Umbilical cord (tissue), 2 donors: ENCODE measurements around the gene FCHO2. TPM values are rescaled to one million over a fixed set of nuclear protein-coding genes. Genes with fewer than 3 reads are reported as not detected.

Source experiments
- DNase-seq: peaks from one replicate; pipeline ENCODE4 v3.0.0-alpha.2; 2015; ENCODE audit warnings: low spot score
- total RNA-seq: library from RNA; depleted of rRNA; stranded (reverse); fragments of >200 nt; gene quantifications from one replicate; pipeline ENCODE4 v1.2.3, GENCODE V29; 2014; ENCODE audit warnings: low replicate concordance; ENCODE audit not compliant: insufficient read depth

Gene FCHO2
- total RNA-seq, 1 donor from 2014 or later: 38.0 TPM

DNA sequence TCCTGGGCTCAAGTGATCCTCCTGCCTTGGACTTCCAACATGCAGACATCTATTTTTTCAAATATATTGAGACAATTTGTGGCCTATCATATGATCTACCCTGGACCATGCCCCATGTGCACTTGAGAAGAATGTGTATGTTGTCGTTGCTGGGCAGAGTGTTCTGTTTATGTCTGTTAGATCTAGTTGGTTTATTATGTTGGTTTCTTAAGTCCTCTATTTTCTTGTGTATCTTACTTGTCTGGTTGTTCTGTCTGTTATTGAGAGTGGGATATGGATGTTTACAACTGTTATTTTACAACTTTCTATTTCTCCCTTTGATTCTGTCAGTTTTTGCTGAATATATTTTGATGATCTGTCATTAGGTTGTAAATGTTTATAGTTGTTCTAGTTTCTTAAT is 154.3 kb downstream of the FCHO2 start:
- DNase-seq: no peak

DNA sequence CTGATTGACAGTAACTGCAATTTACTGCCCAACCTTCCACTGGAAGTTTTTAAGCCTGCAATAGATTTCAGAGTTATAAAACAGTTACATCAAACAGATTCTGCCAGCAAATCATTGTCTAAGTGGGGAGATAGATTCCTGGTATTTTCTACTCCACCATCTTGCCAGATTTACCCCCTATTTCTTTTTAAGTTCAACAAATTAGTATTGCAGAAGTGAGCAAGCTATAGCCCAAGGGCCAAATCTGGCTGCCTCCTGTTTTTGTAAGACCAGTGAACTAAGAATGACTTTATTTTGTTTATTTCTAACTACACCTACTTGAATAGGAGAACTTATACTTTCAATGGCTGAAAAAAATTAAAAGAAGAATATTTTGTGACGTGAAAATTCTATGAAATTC is 155.7 kb downstream of the FCHO2 start:
- DNase-seq: no peak

DNA sequence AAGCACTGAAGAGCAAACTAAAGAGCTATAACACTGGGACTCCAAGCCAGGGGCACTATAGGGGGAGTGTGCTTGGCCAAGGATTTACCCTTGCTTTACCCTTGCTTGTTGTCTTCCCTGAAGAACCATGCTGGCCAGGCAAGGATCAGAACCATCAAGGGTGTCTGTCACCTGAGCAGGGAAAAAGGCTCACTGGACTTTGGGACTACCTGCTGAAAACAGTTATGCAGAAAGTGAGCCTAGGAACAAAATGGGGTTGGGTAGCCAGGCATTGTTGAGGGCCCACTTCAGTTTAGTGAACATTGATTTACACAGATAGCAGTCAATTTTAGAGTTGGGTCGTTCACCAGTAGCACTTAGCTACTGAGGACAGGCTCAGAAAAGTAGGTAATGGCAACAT is 156.5 kb downstream of the FCHO2 start:
- DNase-seq: no peak

DNA sequence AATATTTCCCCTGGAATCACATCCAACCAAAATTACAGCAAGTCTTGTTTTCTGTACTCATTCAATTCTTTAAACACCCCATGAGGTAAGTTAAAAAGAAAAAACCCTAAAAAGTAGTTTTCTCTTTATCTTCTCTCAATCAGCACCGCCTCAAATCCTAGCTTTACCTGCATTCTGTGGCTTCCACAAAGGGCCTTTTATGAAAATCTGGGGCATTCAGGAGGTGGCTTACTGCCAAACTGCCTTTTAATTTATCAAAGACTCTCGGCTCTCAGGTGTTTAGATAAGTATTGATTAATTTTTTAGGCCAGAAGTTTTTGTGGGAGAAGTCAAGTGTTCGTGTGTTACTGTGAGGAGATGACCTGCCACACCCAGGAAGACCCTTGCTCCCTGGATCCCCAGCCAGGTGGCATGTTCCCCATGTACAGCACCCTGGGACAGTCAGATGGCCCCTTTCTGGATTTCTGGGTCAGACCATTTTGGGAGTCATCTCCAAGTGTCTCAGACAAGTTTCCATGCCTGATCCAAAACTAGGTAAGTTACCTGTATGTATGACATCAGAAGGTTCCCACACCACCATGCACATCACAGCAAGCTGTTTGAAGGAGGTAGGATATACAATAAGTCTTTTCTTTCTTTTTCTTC is 158.3 kb downstream of the FCHO2 start:
- no peak for DNase-seq

DNA sequence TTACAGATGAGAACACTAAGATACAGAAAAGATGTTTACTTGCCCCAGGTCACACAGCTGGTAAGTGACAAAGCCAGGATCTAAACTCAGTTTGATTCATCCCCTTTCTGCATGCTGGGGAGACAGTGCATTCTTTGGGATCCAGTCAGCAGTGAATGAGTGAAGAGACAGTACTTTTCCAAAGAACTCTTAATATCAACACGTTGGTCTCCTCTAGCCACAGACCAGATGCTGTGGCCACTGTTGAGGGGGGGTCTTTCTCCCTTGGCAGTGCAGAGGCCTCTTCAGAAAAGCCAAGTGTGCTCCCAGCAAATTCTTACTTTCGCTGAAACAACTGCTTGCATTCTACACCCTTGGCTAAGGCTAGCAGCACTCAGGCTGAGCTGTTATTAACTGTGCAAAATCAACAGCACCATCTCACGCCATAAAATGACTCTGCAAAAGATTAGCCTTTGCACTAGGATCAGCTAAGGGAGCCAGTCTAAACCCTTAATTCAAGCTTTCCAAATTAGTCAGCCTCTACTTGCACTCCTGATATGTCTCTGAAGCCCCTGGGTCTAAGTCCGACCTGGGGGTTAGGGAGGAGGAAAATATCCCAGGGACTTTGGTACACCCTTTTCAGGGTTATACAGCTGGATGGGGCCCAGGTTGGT is 159.7 kb downstream of the FCHO2 start:
- DNase-seq: peak; percentile 53

DNA sequence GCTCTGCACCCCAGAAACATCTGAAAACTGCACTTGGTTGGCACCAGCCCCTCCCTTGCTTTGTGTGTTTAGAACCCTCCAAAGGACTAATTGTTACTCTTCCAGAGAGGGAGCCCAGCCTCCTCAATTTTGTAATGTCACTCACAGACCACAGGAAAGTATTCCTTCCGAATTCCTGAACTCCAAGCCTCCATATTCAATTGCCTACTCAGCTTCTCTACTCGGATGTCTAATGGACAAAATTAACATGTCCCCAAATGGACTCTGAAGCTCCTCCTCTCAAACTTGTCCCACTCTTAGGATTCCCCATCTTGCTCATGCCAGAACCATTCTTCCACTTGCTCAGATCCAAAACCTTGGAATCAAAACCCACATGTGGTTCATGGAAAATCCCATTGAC is 160.7 kb downstream of the FCHO2 start:
- DNase-seq: no peak

DNA sequence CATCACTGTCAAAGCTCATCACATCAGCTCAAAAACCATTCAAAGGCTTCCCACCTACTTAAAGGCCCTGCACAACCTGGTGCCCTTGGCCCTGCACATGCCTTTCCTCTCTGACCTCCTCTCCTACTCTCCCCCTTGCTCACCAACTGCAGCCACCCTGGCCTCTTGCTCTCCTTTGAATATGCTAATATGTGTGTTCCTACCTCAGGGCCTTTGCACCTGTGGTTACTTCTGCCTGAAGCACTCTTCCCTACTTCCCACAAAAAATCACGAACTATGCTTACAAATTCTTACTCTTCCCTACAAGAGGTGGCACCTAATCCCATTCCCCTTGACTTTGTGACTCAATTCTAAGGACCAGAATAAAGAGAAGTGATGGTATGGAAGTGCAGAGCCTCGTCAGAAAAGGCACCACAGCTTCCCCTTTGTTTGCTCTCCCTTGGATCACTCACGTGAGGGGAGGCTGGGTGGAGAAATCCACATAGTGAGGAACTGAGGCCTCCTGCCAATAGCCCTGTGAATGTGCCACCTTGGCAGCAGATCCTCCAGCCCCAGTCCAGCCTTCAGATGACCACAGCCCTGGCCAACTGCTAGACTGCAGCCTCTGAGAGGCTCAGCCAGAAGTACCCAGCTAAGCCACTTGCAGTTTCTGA is 161.4 kb downstream of the FCHO2 start:
- DNase-seq: no peak

DNA sequence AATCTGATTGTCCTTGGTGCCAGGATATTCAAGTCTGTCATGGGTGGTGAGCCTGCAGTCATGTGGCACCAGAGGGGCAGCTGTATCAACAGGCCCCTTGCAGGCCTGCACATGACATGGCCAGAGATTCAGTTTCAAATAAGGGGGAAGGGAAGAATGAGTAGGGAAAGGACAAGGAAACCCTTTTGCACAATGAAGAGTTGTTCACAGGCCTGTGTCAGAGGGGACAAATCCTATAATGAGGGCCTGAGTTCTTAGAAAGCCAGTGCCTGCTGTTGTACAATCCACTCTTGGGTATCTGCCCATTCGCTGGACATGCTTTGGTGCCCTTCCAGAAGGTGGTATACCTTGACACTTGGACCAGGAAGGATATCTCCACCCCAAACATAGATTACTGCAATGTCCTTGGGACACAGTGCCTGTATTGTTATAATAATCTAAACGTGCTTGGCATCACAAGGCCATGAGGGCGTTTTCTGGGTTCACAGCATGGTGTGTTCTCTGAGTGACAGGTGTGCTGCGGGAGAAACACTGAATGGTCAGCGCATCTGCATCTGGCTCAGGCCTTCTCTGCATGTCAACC is 162.6 kb downstream of the FCHO2 start:
- DNase-seq: no peak

DNA sequence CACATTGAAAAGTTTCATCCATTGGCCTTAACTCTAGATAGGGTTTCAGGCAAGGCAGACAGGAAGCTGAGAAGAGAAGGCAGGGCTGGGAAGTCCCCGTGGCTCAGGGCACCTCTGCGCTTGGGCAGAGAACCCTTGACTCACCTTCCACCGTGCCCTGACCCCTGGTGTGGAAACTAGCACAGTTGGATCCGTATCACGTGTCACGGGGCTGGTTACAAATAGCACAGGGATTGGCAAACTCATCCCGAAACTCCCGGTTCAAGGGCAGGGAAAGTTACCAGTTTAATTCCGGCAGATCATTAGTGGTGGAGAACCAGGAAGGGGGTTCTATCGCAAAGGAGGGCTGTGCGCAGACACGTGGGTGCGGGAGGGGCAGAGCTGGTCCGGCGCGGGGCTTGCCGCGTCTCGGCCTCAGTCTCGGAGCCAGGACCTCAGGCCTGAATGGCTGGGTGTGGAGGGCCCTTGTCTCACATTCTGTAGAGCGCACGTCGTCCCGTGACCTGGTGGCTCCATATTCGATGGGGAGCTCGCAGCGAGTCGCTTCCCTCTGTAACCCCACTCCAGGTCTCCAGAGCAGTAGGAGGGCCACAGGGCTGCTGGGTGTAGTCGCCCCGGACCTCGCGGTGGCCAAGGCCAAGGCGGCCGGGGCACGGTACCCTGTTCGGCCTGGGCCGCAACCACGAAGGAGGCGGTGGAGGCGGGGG is 163.8 kb downstream of the FCHO2 start:
- DNase-seq: no peak

DNA sequence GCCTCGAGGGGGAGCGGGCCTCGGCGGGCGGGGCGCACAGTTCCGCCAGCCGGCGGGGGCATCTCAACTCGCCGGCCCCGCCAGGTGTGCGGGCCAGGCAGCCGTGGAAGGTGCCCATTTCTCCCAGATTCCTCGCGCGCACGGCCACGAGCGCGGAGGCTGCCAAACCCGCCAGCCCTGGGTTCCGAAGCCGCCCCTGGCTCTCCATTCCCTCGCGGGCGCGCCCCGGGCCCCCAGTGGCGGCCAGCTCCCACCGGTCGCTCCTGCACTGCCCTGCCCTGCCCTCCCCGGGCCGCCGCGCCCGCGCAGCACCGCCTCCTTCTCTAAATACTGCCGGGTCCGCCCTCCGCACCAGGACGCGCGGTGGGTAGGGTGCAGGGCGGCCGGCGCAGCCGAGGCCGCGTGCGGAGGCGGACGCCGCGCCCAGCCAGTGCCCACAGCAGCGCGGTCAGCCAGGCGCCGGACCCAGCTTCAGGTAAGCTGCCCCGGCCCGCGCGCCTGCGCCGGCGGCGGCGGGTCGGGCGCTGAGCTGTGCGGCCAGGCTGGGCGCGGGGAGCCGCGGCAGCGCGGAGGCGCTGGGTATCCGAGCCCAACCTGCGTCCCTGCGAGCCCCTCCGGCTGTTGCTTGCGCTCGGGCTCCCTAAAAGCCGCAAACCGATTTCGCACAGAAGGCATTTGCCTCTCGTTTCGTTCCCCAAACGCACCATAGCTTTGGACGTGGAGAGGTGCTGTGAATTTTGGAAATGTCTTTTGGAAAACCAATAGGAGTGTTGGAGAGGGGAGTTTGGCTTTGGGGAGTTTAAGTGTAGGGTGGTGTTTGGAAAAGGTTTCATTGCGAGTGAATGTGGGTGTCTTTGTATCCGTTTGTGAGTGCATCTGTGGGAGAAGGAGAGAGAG is 164.6 kb downstream of the FCHO2 start, which contains the start of gene TMEM171:
TMEM171 (plus strand) TSS at position 354 of the 897 bp plus-strand sequence. CDS start 2,799 bp downstream, outside the sequence.
- DNase-seq: peak; percentile 20

DNA sequence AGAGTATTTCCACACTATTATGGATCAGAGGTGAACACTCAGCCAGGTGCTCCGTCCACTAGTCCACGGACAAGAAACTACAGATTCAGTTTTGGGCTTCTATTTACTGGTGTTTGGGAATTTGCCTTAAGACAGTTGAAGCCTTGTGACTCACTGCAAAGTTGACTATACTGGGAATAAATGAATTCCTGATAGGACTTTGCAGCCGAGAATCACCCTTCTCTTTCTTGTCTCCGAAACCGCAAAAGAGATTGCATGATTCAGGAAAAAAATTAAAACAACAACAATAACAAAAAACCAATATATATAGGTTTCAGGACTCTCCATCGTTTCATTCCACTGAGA is 165.2 kb downstream of the FCHO2 start:
- DNase-seq: no peak

DNA sequence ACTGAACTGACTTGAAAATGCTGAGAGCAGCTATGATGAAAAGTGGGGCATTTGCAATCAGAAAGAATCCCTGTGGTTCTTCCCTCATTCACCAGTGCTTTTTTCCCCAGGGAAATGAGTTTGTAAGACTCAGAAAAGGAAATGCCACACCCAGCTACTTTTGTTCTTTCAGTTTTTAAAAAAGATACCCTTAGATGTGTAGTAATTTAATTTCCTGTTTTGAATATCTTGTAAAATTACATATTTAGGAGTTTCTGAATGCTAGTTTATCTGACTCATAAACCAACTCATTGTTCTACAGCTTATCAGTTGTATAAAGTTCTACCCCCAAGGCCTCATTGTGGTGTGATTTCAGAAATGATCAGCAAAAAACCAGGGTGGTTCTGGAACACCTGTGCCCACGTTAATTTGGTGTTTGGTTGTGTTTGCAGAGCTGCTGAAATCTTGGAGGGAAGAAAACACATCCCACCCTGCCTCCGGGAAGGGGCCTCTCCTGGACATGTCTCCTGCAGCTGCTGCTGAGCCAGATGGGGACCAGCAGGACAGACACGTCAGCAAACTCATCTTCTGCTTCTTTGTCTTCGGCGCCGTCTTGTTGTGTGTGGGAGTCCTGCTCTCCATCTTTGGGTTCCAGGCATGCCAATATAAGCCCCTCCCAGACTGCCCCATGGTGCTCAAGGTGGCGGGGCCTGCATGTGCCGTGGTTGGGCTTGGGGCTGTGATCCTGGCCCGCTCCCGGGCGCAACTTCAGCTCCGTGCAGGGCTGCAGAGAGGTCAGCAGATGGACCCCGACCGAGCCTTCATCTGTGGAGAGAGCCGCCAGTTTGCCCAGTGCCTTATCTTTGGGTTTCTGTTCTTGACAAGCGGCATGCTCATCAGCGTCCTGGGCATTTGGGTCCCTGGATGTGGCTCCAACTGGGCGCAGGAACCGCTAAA is 167.3 kb downstream of the FCHO2 start:
- DNase-seq: no peak

DNA sequence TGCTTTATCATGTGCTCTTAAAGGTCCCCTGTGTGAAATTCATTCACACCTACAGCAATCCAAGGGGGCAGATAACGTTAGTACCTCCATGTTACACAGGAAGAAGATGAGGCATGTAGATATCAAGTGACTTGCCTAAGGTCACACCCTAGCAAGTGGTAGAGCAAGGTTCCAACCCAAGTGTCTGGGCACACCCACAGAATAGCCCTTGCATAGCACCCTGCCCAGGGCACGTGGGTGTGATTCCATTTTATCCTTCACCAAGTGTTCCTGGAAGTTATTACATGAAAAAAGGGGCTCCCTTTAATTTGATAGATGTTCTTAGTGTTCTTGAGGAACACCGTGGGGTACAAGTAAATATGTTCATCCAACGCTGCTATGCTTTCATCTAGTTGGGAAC is 169.4 kb downstream of the FCHO2 start:
- DNase-seq: no peak

DNA sequence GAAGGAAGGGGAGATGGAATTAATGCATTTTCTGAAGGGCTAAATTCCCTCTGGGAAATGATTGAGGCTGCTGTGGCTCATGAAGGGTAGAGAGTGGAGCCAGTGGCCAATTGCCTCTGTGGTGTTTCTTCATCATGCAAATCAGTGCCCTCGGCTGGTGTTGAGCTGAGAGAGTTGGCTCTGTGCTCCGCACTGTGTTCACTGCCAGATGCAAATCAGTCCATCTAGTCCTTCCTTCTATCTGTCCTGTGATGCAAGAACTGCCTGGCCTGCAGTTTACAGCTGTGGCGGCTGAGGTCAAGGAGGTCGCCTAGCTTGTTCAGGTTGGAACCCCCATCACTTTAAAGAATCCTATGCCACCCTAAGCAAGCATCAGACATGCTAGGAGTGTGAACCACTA is 170.5 kb downstream of the FCHO2 start:
- no peak for DNase-seq

DNA sequence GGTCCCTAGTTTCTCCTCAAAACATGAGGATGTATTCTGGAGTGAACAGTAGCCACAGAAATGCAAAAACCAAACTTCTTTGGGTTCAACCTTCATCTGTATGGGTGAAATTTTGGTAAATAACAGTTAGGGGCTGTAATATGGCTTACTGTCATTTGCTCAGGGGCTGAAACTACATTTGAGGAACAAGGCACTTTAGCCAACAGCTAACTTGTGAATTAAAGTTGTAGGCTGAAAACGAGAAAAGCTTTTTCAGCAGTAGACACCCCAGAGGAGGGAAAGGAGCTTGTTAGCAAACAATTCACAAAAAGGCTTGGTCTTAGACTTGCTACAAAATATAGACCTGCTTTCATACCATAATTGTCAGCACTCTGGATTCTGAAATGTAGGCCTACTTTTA is 171.1 kb downstream of the FCHO2 start:
- no peak for DNase-seq

DNA sequence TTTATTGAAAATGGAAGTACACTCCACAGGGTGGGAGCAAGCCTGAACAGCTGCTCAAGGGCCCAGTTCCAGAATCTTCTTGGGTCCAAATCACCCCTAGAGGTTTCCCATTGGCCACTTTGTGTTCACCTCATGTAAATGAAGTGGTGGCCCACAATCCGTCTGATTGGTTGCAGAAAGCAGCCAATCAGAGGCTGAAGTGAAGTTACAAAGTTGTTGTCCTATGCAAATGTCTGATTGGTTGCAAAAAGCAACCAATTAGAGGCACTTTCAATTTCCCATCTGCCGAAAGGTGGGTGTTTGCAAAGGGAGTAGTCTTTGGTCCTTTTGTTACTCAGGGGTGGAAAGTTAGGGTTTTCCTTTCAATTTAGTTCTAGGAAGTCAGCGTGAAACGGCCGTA is 173.3 kb downstream of the FCHO2 start:
- DNase-seq: no peak

DNA sequence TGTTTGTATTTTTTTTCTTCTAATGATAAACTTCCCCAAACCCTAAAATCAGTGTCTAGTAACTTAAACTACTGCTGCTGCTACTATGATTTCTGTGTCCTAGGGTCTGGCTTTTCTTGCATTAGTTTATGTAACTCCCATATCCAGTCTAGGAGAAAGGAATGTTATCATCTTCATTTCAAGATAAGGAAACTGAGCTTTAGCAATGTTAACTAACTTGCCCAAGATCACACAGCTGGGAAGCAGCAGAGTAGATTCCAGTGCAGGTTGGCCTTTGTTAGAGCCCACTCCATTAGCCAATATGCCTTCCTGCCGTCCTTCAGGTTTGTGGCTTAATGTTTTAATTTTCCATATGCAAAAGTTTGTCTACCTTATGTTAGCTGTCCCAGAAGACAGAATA is 175.0 kb downstream of the FCHO2 start:
- DNase-seq: no peak

DNA sequence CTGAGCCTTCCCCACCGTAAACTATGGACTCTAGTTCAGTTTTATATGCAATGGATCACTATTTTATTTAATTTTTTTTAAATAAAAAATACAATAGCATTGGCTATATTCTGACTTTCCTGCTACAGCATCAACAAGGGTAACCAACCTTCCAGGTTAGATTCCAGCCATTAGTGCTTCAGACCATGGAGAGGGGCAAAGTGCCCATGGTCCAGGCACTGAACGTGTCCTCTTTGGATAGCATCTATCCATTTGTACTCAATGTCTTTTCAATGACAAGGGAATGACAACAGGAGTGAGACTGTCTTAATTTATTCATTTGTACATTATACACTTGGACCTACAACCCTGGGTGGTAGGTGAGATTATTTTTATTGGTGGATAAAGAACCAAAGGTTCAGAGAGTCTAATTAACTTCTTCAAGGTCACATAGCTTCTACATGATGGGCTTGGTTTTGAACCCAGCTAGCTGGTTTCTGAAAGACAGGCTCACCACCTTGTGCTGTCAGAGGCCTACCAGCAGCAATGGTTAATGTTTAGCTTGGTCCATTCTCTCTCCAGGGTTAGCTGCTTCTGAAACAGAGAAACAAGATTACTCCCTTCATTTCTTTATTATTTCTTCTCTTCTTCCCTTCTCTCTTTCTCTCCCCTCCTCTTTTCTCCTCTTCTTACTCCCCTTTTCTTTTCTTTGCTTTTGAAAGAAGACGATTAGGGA is 176.0 kb downstream of the FCHO2 start:
- DNase-seq: no peak

DNA sequence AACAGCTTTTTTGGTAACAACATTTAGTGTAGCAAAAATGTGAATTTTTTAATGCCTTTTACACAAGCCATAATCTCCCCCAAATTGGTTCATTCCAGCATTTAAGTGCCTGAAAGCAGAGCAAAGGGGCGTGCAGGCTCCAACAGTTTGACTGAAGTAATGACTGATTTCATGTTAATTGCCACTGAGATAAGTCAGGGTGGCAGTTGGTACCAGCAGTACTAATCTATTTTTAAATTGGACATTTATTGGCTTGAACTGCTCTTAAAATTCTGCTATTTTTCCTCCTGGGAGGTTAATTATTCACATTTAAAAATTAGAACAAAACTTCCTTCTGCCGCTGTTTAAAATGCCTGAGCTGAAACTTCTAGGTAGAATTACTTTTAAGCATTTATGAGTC is 176.9 kb downstream of the FCHO2 start:
- no peak for DNase-seq
